Smooth muscle cell of trachea (primary cell): ENCODE results near the gene SURF6. TPM values are rescaled to one million over a fixed set of nuclear protein-coding genes. Genes with fewer than 3 reads are reported as not detected.

ENCODE experiments used
- total RNA-seq: library from RNA; depleted of rRNA; stranded (reverse); fragments of >200 nt; gene quantifications from 2 replicates; pipeline ENCODE4 v1.2.1, GENCODE V29; 2014

The SURF6 gene
- total RNA-seq, result 9.6 and 10.9 TPM in 2 replicates

DNA sequence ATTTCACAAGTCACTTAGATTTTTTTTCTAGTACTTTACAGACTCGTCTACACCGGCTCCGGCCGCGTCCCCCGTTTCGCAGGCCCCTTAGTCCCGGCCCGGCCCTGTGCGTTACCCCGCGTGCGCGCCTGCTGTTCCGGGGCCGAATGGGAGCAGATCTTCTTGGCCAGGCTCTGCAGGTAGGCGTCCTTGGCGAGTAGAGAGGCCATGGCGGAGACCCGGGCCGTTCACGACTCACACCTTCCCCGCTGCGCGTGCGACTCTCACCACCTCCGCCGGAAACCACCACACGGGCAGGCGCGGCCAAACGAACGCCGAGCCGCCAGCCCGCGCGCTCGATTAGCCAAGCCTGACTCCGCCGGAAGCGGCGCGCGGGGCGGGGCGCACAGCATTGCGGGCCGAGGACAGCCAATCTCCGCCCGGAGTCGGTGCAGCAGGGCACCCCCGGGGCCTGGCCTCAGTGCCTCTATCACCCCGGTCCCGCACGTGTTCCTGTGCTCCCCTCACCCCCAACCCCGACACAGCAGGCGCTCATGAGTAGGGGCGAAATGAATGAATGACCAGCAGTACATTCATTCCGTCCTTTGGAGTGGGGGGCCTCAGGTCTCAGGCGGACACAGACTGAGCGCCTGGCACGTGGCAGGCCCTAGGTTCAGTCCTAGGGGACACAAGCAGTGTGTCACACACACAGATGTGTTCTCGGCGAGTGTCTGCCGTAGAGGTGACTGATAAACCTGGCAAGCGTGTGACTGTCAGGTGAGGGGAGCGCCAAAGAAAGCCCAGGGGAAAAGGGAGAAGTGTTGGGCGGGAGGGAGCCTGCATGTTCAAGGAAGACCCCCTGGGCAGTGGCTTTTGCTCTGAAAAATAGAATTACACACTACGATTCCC is at the start of gene SURF6:
Gene SURF6, minus strand, starts transcription at position 265 of the 888 bp plus-strand sequence. Its CDS starts 56 bp downstream, at position 209.

DNA sequence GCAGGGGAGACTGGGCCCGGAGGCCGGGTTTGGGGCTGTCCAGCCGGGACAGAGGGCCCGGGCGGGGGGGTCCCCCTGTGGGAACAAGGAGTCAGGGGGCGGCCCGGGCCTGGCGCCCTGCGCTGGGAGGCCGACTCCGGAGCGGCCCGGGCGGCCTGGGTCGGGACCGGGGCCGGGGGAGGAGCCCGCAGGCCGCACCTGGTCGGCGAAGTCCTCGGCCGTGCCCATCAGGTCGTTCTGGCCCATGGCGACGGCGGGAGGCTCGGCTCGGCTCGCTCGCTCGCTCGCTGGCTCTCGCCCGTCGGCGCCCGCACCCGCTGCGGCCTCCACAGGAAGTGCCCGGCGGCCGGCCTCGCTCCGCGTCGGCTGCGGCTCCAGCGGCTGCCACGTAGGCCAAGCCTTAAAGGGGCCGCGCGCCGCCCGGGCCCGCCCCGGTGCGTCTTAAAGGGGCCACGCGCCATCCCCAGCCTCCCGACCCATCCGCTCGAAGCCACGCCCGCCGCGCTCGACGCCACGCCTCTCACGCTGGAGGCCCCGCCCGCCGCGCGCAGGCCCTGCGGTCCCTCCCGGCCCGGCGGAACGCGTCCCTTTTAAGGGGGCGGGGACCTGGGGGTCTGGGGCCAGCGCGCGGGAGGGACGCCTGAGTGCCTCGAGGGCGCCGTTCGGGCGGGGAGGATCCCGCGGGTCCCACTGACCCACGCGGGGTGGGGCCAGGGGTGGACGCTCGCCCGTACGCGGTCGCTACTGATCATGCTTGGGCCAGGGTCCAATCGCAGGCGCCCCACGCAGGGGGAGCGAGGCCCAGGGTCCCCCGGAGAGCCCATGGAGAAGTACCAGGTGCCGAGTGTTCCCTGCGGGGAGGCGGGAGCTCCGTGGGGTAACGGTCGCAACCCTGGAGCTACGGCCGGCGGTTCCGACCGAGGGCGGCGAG is 40.0 kb upstream of the SURF6 start, which contains the start of the genes STKLD1 and SURF4:
Gene STKLD1, plus strand, starts transcription at position 643 of the 931 bp plus-strand sequence. Its CDS starts 108 bp downstream, at position 751.
Gene SURF4, minus strand, starts transcription at position 337 of the 931 bp plus-strand sequence. Its CDS starts 91 bp downstream, at position 246.

DNA sequence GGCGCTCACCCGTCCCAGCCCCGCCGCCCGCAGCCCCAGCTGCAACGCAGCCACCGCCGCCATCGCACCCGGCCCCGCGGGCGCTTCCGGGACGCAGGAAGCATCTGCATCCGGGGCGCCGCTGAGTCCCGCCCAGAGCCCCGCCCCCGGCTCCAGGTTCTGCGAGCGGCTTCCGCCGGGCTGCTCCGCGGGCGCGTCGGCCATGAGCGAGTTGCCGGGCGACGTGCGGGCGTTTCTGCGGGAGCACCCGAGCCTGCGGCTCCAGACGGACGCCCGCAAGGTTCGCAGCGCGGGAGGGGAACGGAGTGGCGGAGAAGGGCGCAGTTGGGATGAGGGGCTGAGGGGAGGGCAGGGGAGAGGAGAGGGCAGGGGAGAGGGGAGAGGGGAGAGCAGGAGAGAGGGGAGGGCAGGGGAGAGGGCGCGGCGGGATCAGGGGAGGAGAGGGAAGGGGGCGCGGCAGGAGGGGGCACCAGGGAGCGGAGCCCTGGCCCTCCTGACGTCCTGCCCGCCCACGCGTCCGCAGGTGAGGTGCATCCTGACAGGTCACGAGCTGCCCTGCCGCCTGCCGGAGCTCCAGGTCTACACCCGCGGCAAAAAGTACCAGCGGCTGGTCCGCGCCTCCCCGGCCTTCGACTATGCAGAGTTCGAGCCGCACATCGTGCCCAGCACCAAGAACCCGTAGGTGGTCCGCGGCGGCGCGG is 20.6 kb upstream of the SURF6 start, which contains the start of the genes SURF1 and SURF2:
Gene SURF1, minus strand, starts transcription at position 97 of the 701 bp plus-strand sequence. Its CDS starts 34 bp downstream, at position 63.
Gene SURF2, plus strand, starts transcription at position 160 of the 701 bp plus-strand sequence. Its CDS starts 43 bp downstream, at position 203.

DNA sequence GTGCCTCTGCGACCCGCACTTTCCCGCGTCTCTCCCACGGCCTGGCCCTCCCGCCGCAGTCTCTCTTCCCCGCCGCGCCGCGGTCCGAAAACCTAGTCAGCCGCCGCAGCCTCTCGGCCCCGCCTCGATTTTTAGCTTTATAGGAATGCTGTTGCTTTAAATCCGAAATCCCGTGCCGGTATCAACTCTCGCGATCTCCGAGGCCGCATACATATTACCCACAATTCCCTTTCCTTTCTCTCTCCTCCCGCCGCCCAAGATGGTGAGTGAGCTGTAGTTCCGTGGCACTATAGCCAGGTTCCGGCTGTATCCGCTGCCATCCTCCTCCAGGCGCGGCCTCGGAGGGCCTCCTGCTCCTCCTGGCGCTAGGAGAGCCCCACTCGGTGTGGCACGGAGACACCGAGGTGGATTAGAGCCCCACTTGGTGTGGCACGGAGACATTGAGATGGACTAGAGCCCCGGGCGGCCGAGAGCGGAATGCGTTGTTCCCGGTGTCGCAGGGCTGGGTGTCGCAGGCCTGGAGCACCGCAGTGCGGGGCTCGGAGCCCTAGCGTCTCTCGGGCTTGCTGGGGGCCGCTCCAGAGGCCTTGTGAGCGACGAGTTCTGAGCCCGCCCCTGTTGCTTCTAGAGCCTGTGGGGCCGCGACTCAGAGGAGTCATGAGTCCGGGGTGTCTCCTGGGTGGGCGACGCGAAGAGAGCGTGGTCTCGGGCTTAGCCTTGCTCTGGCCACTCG is 12.2 kb upstream of the SURF6 start, which contains the start of the genes MED22 and RPL7A:
Gene MED22, minus strand, starts transcription at position 147 of the 733 bp plus-strand sequence. CDS start 1,469 bp downstream, outside the sequence.
Gene RPL7A, plus strand, starts transcription at position 234 of the 733 bp plus-strand sequence. Its CDS starts 26 bp downstream, at position 260.

Other genes with a start within 250 kb of the SURF6 start
- gene RALGDS, start 214.9 kb downstream of the SURF6 start, total RNA-seq, result 16.9 and 32.4 TPM in 2 replicates
- gene GBGT1, start 172.3 kb downstream of the SURF6 start, total RNA-seq, result 3.1 and 5.6 TPM in 2 replicates
- gene OBP2B, start 126.9 kb downstream of the SURF6 start, total RNA-seq, result not detected in 2 replicates
- not detected in 2 replicates for gene ABO, start 61.0 kb downstream of the SURF6 start, total RNA-seq
- gene MED22, start 11.9 kb upstream of the SURF6 start, total RNA-seq, result 17.9 and 21.5 TPM in 2 replicates
- gene RPL7A, start 12.0 kb upstream of the SURF6 start, total RNA-seq, result 2,204 and 2,714 TPM in 2 replicates
- 29.6 and 30.8 TPM in 2 replicates for gene SURF1, start 20.3 kb upstream of the SURF6 start, total RNA-seq
- 13.5 and 22.2 TPM in 2 replicates for gene SURF2, start 20.4 kb upstream of the SURF6 start, total RNA-seq
- 459 and 569 TPM in 2 replicates for gene SURF4, start 39.9 kb upstream of the SURF6 start, total RNA-seq
- gene STKLD1, start 40.2 kb upstream of the SURF6 start, total RNA-seq, result 1.2 TPM in 2 replicates
- gene REXO4, start 81.8 kb upstream of the SURF6 start, total RNA-seq, result 11.9 and 21.7 TPM in 2 replicates
- 2.2 and 6.0 TPM in 2 replicates for gene ADAMTS13, start 86.2 kb upstream of the SURF6 start, total RNA-seq
- gene CACFD1, start 123.8 kb upstream of the SURF6 start, total RNA-seq, result 8.7 and 13.4 TPM in 2 replicates
- 13.2 and 14.1 TPM in 2 replicates for gene SLC2A6, start 142.9 kb upstream of the SURF6 start, total RNA-seq
- not detected in 2 replicates for gene MYMK, start 188.8 kb upstream of the SURF6 start, total RNA-seq
- under 0.01 and 0.15 TPM in 2 replicates for gene ADAMTSL2, start 198.5 kb upstream of the SURF6 start, total RNA-seq